SK-N-SH treated with all-trans-retinoic acid at 6 μM for 48 hours (cell line): Measurements from ENCODE around the gene TMEM132D.

Experiments
- PATZ1 ChIP-seq: fragments of 250-450 bp; sonication (Bioruptor Pico); IDR thresholded peaks from 2 replicates; pipeline ENCODE4 v1.8.0; 2020; ENCODE audit warnings: mild to moderate bottlenecking, moderate library complexity, borderline replicate concordance
- PPARA ChIP-seq: fragments of 250-450 bp; sonication (Bioruptor Pico); IDR thresholded peaks from 2 replicates; pipeline ENCODE4 v1.5.0; 2020; ENCODE audit warnings: mild to moderate bottlenecking, borderline replicate concordance
- ZC3H10 ChIP-seq: fragments of 250-450 bp; sonication (Bioruptor Pico); IDR thresholded peaks from 2 replicates; pipeline ENCODE4 v1.5.1; 2021; ENCODE audit warnings: mild to moderate bottlenecking, moderate library complexity
- ZFP30 ChIP-seq: fragments of 450-650 bp; formaldehyde crosslinking; IDR thresholded peaks from 2 replicates; pipeline ENCODE4 v1.5.0; 2022; ENCODE audit warnings: mild to moderate bottlenecking, moderate library complexity

GRCh38 chr12:129762436-129762835, 141.4 kb downstream of the TMEM132D start:
- TF ChIP-seq ZFP30 (no peak), PATZ1 (CRISPR knock-in tag) (no peak), ZC3H10 (CRISPR knock-in tag) (no peak), PPARA (CRISPR knock-in tag) (no peak)
